SK-N-SH (cell line): Measurements from ENCODE around the gene ST6GALNAC5.
"Not testable (repeated sequence)": the region's sequence is repeated elsewhere in the genome, so short reads cannot be mapped to it uniquely, and the experiment has no call there.

Experiments used
- CTCF ChIP-seq: fragments of 200-600 bp; sonication (generic); IDR thresholded peaks from 2 replicates; pipeline ENCODE4 v1.6.1; 2017; ENCODE audit warnings: antibody characterized with exemption, mild to moderate bottlenecking, moderate library complexity
- EP300 ChIP-seq, 2 experiments: IDR thresholded peaks; 2 replicates each; pipeline versions ENCODE4 v1.4.0 to v1.6.1; 2012; ENCODE audit warnings: borderline replicate concordance in 1 of 2, low read depth in 1 of 2, low read length in 1 of 2
- GABPA ChIP-seq: IDR thresholded peaks from 2 replicates; pipeline ENCODE4 v1.4.0; 2012; ENCODE audit warnings: low read depth, mild to moderate bottlenecking
- JUND ChIP-seq: IDR thresholded peaks from 2 replicates; pipeline ENCODE4 v1.4.0; 2012
- NRF1 ChIP-seq: IDR thresholded peaks from 2 replicates; pipeline ENCODE4 v1.6.1; 2012; ENCODE audit warnings: low read depth, mild to moderate bottlenecking, low read length
- RAD21 ChIP-seq: IDR thresholded peaks from 2 replicates; pipeline ENCODE4 v1.6.1; 2012; ENCODE audit warnings: mild to moderate bottlenecking, low read length
- USF2 ChIP-seq: fragments of 150-350 bp; IDR thresholded peaks from 2 replicates; pipeline ENCODE4 v1.6.1; 2017; ENCODE audit warnings: antibody characterized with exemption, low read length, low read depth, borderline replicate concordance

GRCh38 chr1:76981267-76981666 is 114.0 kb downstream of the ST6GALNAC5 start:
- not testable (repeated sequence) for TF ChIP-seq CTCF; JUND; RAD21; USF2; EP300 (IDR thresholded peaks at IDR 0.05; ENCODE audit: borderline replicate concordance in 1 of 2, low read depth in 1 of 2, low read length in 1 of 2); GABPA; NRF1
